Testis (tissue), 2 donors: ENCODE results near the gene CCDC191.

Experiments
- POLR2A ChIP-seq: fragments of 450-650 bp; IDR thresholded peaks from one replicate; pipeline ENCODE4 v1.6.1; 2017; ENCODE audit warnings: antibody characterized with exemption, mild to moderate bottlenecking, moderate library complexity
- TF ChIP-seq, protein P1 (sequence below), 3 experiments: fragments of 450-650 bp in 2 of 3; fragments of 200-600 bp in 1 of 3; sonication (generic) in 1 of 3; IDR thresholded peaks; one replicate each; pipeline ENCODE4 v1.5.1; 2016 to 2019; ENCODE audit warnings: antibody characterized with exemption in 3 of 3, mild to moderate bottlenecking in 2 of 3, moderate library complexity in 1 of 3

DNA sequence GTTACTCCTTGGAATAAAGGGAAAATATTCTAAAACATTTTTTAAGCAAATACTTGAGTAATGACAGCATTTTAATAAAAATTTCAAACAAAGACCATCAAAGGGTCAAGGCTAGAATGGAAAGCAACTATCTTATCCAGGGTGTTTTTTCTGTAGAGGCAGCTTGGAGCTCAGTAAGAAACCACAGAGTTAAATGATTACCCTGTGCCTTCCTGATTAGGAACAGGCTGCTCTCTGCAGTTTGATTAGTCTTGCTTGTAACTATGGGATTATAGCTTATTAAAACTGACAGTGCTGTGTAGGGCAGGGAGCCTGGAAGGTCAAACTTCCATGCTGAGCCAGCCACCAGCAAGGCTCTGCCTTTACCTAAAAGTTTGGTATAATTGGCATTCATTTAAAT is 33.3 kb upstream of the CCDC191 start:
- TF ChIP-seq POLR2A: no peak
- TF ChIP-seq, protein P1, sequence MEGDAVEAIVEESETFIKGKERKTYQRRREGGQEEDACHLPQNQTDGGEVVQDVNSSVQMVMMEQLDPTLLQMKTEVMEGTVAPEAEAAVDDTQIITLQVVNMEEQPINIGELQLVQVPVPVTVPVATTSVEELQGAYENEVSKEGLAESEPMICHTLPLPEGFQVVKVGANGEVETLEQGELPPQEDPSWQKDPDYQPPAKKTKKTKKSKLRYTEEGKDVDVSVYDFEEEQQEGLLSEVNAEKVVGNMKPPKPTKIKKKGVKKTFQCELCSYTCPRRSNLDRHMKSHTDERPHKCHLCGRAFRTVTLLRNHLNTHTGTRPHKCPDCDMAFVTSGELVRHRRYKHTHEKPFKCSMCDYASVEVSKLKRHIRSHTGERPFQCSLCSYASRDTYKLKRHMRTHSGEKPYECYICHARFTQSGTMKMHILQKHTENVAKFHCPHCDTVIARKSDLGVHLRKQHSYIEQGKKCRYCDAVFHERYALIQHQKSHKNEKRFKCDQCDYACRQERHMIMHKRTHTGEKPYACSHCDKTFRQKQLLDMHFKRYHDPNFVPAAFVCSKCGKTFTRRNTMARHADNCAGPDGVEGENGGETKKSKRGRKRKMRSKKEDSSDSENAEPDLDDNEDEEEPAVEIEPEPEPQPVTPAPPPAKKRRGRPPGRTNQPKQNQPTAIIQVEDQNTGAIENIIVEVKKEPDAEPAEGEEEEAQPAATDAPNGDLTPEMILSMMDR (IDR thresholded peaks at IDR 0.05): no peak
